Activated T-cell treated with anti-CD3 and anti-CD28 coated beads, Interleukin-2, amount 50 U/mL, for 48 hours (primary cell): ENCODE data around the gene ABCA10.

Source experiments
- DNase-seq, 2 experiments: peaks; one replicate each; pipeline ENCODE4 v3.0.0-alpha.2; 2020

ABCA10 gene

GRCh38 chr17:69164206-69164605, 64.4 kb downstream of the ABCA10 start:
- no peak for DNase-seq

GRCh38 chr17:69159418-69159817, 69.2 kb downstream of the ABCA10 start:
- no peak for DNase-seq

- no peak for DNase-seq
Measured at GRCh38 chr17:69154267-69154666, 74.4 kb downstream of the ABCA10 start.

- DNase-seq, result no peak
Measured at GRCh38 chr17:69150333-69150732, 78.3 kb downstream of the ABCA10 start.

GRCh38 chr17:69147460-69147859, 81.2 kb downstream of the ABCA10 start:
- DNase-seq, result no peak

GRCh38 chr17:69144331-69145255, 84.0 kb downstream of the ABCA10 start:
- no peak for DNase-seq

GRCh38 chr17:69143683-69144231, 84.9 kb downstream of the ABCA10 start:
- no peak for DNase-seq

GRCh38 chr17:69143151-69143550, 85.5 kb downstream of the ABCA10 start:
- no peak for DNase-seq

- DNase-seq, result no peak
Measured at GRCh38 chr17:69142175-69142802, 86.3 kb downstream of the ABCA10 start.

- DNase-seq, result no peak
Measured at GRCh38 chr17:69141431-69142174, 87.0 kb downstream of the ABCA10 start, which contains the start of gene ABCA6. TSS of gene ABCA6 (minus strand) at chr17:69141895. CDS start at chr17:69140703, 1,192 bp downstream.

GRCh38 chr17:69134112-69134511, 94.5 kb downstream of the ABCA10 start:
- no peak for DNase-seq

- no peak for DNase-seq
Measured at GRCh38 chr17:69130627-69131296, 97.9 kb downstream of the ABCA10 start.

- DNase-seq, result no peak
Measured at GRCh38 chr17:69123626-69124025, 105.0 kb downstream of the ABCA10 start.

GRCh38 chr17:69122065-69122464, 106.6 kb downstream of the ABCA10 start:
- no peak for DNase-seq

- no peak for DNase-seq
Measured at GRCh38 chr17:69117855-69118784, 110.5 kb downstream of the ABCA10 start.

- DNase-seq, result no peak
Measured at GRCh38 chr17:69111794-69112193, 116.8 kb downstream of the ABCA10 start.

- DNase-seq, result no peak
Measured at GRCh38 chr17:69105907-69106730, 122.5 kb downstream of the ABCA10 start.

GRCh38 chr17:69103557-69104233, 124.9 kb downstream of the ABCA10 start:
- DNase-seq, result no peak

- DNase-seq, result no peak
Measured at GRCh38 chr17:69098625-69099024, 130.0 kb downstream of the ABCA10 start.
